ENCODE results near the gene DARS1.
A peak's percentile ranks its signal among the peaks of the same experiment; 100 is the strongest.

Gene DARS1

DNA sequence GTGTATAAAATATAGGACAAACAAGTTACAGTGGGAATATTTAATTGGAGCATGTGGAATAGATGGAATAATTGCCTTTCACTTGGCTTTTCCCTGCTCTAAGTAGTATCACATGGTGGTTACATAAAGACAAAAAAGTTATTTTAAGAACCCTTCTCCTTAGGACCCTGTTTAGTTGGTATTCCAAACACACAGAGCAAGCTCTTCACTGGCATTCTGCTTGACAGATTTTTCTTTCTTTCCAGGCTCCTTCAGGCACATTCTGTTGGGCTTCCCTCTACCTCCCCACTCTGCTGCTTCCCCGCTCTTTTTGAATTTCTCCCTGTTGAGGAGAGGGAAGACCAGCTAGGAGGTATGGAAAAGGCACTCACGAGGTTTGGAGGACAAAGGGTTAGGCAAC is 29.0 kb upstream of the DARS1 start:
- DNase-seq = no peak

DNA sequence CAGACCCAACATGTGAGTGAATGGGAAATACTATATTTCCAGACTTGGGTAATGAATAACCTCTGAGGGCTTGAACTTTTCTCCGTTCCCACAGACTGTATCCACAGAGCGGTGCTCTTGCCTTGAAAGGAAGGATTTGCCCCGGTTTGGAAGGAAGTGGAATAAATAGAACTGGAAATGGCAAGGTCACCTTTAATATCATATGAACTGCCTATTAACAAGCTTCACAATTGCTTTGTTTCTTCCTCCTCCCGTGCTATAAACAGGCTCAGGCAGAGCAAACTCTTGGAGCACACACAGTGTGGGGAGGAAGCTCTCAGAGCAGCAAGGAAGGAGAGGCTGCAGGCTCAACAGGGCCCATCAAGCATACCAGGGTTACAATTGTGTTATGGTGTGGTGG is 28.5 kb upstream of the DARS1 start:
- DNase-seq = no peak

GRCh38 chr2:136013136-136013685 is 27.8 kb upstream of the DARS1 start:
- DNase-seq = no peak

- DNase-seq = no peak
Measured at GRCh38 chr2:136012315-136012714, 26.9 kb upstream of the DARS1 start.

- no peak for DNase-seq
Measured at GRCh38 chr2:136010126-136010525, 24.7 kb upstream of the DARS1 start.

DNA sequence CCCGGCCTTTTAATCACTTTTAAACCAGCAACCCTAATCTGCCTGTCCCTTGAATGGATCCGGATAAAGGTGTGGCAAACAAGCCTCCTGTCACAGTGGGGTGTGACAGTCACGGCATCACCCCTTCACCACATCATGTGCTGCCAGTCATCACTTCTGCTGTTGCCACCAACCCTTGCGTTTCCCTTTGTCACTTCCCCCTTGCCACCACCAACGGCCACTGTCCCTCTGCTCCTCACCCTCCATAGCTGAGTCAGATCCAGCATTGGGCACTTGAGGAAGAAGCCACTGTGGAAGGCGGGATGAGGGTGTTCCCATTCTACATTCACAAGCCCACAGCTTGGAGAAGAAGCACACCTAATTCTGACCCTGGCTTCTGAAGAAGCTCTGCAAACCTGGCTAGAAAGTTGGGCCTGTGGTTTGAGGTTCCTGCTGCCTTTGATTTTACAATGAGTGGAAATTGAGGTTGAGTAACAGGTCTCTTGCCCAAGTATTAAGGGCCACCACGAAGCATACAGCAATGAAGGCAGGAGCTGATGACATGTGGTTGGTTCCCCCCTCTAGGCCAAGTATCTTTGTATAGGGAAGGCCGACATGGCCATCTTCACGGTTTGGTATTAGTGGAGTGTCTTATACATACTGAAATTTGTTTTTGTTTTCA is 22.9 kb upstream of the DARS1 start:
- DNase-seq = peak; percentile 67

GRCh38 chr2:136006658-136007057 is 21.2 kb upstream of the DARS1 start:
- no peak for DNase-seq

DNA sequence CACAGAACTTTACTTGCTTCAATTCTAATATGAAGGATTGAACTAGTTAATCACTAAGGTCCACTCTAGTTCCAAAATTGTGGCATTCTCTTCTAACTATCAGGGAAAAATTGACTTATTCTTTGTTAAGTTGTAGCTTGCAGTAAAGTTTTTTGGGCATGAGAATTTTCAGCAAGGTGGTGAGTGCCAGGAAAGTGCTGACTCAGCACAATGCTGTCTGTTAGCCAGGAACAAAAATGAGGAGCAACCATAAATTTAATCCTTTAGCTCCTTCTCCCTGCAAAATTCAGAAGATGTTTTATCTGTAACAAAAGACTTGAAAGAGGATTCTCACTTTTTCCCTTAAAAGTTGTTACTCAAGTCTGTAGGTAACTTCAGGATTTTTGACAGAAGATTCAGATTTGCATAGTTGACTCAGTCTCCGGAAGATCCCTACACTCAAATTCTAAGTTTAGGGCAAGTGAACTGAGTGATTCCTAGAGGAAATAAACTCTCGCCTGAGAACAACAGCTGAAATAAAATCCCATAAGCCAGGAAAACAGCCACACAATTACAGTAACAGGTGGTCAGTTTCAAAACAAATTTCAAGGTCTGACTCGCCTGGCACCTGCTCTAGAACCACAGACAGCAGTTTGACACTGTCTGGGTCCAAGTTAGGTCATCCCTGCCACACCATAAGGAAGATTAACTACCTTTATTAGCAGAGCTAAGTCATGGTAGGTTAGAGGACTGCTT is 20.2 kb upstream of the DARS1 start:
- no peak for DNase-seq

DNA sequence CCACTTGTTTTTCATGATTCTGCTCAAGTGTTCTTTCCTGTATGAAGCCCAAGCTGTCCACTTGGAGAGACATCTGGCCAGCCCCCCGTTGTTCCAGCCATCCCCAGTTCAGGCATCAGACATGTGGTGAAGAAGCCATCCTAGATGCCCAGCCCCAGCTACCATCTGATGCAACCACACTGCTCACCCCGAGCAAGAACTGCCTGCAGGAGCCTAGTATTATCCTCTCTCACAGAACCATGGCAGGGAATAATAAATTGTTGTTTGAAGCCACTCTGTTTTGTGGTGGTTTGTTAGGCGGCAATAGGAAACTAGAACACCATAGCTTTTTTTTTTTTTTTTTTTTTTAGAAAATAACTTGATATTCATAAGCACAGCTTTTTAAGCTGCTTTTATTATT is 19.5 kb upstream of the DARS1 start:
- no peak for DNase-seq

DNA sequence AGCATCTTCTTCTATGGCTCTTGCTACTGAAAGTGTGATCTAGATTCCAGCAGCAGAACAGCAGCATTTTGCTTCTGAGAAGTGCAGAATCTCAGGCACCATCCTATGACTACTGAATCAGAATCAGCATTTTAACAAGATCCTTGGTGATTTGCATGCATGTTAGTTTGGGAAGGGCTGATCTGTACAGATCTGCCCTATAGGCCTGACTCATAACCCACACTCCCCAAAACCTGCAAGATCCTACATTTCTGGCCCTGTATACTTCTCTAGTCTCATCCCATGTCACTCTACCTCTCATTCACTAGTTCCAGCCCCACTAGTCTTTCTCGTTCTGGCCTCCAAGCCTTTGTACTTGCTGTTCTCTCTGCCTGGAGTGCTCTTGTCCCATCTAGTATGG is 15.7 kb upstream of the DARS1 start:
- no peak for DNase-seq

GRCh38 chr2:136000502-136000901 is 15.1 kb upstream of the DARS1 start:
- DNase-seq = no peak

GRCh38 chr2:135999899-136000298 is 14.5 kb upstream of the DARS1 start:
- DNase-seq = no peak

DNA sequence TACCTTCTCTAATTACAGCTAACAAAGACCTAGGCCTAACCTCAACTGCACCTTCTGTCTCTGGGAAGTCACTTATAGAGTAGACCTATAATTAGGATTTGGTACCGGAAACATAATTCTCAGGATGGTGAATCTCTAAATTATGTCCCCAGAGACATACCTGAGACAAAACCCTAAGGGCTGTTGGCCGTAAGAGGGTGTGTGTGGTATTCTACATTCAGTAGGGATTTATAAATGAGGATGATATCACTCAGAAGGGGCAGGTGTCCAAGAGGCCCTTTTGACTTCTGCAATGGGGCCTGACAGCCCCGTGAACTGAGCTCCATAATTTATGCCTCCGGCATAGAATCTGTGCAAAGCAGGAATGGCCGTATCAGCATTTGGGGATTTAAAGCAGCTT is 13.5 kb upstream of the DARS1 start:
- DNase-seq = no peak

- no peak for DNase-seq
Measured at GRCh38 chr2:135997380-135997779, 12.0 kb upstream of the DARS1 start.

DNA sequence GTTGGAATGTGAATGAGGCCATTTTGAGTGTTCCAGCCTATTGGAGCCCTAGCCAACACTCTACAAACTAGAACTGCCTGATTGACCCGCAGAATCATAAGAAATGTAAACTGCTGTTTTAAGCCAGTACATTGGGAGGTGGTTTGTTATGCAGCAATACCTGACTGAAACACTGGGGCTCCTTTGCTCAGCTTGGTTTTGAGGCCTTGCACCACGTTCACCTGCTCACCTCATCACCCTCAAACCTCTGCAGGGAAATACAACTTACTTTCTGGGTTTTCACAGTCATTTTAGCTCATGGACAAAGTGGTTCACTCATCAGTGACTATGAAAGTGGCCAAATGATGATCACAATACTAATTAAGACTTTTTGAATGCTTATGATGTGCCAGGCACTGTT is 10.9 kb upstream of the DARS1 start:
- no peak for DNase-seq

DNA sequence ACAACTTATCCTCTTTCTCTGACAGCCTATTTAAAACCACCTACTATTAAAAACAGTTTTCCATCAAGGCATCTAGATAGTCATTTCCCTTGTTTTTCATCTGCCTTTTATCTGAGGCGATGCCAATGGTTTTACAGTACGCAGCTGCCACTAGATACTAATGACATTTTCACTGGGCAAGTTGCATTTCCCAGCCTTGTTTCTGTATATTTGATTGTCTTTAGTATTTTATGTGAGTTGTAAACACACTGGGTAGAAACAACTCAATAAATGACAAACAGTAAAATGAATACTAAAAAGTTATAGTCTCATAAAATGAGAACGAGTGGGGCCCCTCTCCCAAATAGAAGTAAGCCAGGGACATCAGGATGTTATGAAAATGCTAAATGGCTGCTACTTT is 8.9 kb upstream of the DARS1 start:
- DNase-seq = no peak

GRCh38 chr2:135993421-135993820 is 8.0 kb upstream of the DARS1 start:
- DNase-seq = no peak

GRCh38 chr2:135991861-135992260 is 6.4 kb upstream of the DARS1 start:
- DNase-seq = no peak

- no peak for DNase-seq
Measured at GRCh38 chr2:135987441-135987840, 2.0 kb upstream of the DARS1 start.

- no peak for DNase-seq
Measured at GRCh38 chr2:135986507-135986906, 1.1 kb upstream of the DARS1 start.

GRCh38 chr2:135985826-135986393 is 484 bp upstream of the DARS1 start:
- DNase-seq = peak; percentile 51

- no peak for DNase-seq
Measured at GRCh38 chr2:135984199-135985017, 1.0 kb downstream of the DARS1 start.

GRCh38 chr2:135980434-135981079 is 4.9 kb downstream of the DARS1 start:
- no peak for DNase-seq
